ENCODE results near the gene MEPCE. TPM values are rescaled to one million over a fixed set of nuclear protein-coding genes. Genes with fewer than 3 reads are reported as not detected.
A peak's percentile ranks its signal among the peaks of the same experiment; 100 is the strongest.
"Not testable (repeated sequence)": the region's sequence is repeated elsewhere in the genome, so short reads cannot be mapped to it uniquely, and the experiment has no call there.

Gene MEPCE
- total RNA-seq = 32.0 TPM
- 37.4 TPM for polyA plus RNA-seq
- long read RNA-seq, donor 1, partial matches to known transcripts = 0 of 2 reads
- long read RNA-seq, donor 1, other reads (novel, unspliced or antisense) = 0 of 2 reads
- long read RNA-seq, donor 2 = 0 reads
- long read RNA-seq, donor 3, transcript MEPCE-201 (4 exons, 3,030 nt) = major isoform, 12 of 24 reads
- long read RNA-seq, donor 3, partial matches to known transcripts = 12 of 24 reads
- long read RNA-seq, donor 3, other reads (novel, unspliced or antisense) = 0 of 24 reads
- long read RNA-seq, donor 4, transcript MEPCE-201 (4 exons, 3,030 nt) = major isoform, 6 of 6 reads
- long read RNA-seq, donor 4, partial matches to known transcripts = 0 of 6 reads
- long read RNA-seq, donor 4, other reads (novel, unspliced or antisense) = 0 of 6 reads
- long read RNA-seq, donor 5, transcript MEPCE-201 (4 exons, 3,030 nt) = major isoform, 10 of 10 reads
- long read RNA-seq, donor 5, partial matches to known transcripts = 0 of 10 reads
- long read RNA-seq, donor 5, other reads (novel, unspliced or antisense) = 0 of 10 reads
- long read RNA-seq, donor 6, transcript MEPCE-201 (4 exons, 3,030 nt) = major isoform, 6 of 6 reads
- long read RNA-seq, donor 6, partial matches to known transcripts = 0 of 6 reads
- long read RNA-seq, donor 6, other reads (novel, unspliced or antisense) = 0 of 6 reads
- long read RNA-seq, donor 7, transcript MEPCE-201 (4 exons, 3,030 nt) = major isoform, 6 of 6 reads
- long read RNA-seq, donor 7, partial matches to known transcripts = 0 of 6 reads
- long read RNA-seq, donor 7, other reads (novel, unspliced or antisense) = 0 of 6 reads
- long read RNA-seq, donor 8, partial matches to known transcripts = 0 of 4 reads
- long read RNA-seq, donor 8, other reads (novel, unspliced or antisense) = 0 of 4 reads
- long read RNA-seq, donor 9, partial matches to known transcripts = 0 of 3 reads
- long read RNA-seq, donor 9, other reads (novel, unspliced or antisense) = 0 of 3 reads
- long read RNA-seq, donor 10, transcript MEPCE-201 (4 exons, 3,030 nt) = major isoform, 11 of 11 reads
- long read RNA-seq, donor 10, partial matches to known transcripts = 0 of 11 reads
- long read RNA-seq, donor 10, other reads (novel, unspliced or antisense) = 0 of 11 reads

DNA sequence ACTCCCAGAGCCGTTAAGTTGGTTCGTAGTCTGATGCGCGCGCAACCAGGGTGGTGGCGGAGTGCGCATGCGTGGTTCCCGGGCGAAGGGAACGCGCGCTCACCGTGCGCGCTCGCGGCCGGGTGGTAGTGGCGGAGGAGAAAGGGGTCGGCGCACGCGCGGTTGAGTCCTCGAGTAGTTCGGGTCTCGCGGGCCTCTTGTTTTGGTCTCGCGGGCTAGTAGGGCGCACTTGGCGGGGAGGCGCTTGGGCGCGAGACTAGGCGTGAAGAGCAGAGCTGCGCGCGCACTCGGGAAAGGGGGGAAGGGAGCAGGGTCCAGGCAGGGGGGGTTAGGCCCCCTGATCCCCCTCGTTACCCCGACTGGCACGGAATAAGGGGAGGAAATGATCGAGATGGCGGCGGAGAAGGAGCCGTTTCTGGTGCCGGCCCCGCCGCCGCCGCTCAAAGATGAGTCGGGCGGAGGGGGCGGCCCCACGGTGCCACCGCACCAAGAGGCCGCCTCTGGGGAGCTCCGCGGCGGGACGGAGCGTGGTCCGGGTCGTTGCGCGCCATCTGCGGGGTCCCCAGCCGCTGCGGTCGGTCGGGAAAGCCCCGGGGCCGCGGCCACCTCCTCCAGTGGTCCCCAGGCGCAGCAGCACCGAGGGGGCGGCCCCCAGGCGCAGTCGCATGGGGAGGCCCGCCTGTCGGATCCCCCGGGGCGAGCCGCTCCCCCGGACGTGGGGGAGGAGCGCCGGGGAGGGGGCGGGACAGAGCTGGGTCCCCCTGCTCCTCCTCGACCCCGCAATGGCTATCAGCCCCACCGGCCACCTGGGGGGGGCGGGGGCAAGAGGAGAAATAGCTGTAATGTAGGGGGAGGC lies at the start of gene MEPCE:
Gene MEPCE (plus strand): TSS at position 195 of the 856 bp plus-strand sequence. CDS start 188 bp downstream, at position 383.
- WGBS = under 1% methylated on average over 95 of the region's 95 CpGs
- no peaks in the 10 kb centered on the region for H3K27me3 ChIP-seq (ENCODE audit: control insufficient read depth in 2 of 2, insufficient read depth in 1 of 2, low read length in 1 of 2)
- H3K27ac ChIP-seq (ENCODE audit: low read depth in 1 of 2, low read length in 1 of 2) = peak within 1 kb of the TSS; percentile 99 to 100
- peaks cover 34 to 39% of the 10 kb centered on the region in 2 donors for H3K36me3 ChIP-seq (ENCODE audit: control insufficient read depth in 2 of 2, insufficient read depth in 2 of 2, low read length in 1 of 2)
- peaks cover 31 to 51% of the 10 kb centered on the region in 2 donors for H3K4me1 ChIP-seq (ENCODE audit: control insufficient read depth in 2 of 2, insufficient read depth in 2 of 2, low read length in 2 of 2)
- peak; percentile 88 to 98 (median 94) for DNase-seq (ENCODE audit: low read depth in 6 of 9, low spot score in 9 of 9)
- H3K4me3 ChIP-seq (ENCODE audit: low read length in 2 of 2) = peak within 1 kb of the TSS; percentile 84 to 93
- H3K9me3 ChIP-seq (ENCODE audit: control insufficient read depth in 2 of 2, insufficient read depth in 1 of 2, low read length in 1 of 2) = peaks cover 2 to 9% of the 10 kb centered on the region in 2 donors

GRCh38 chr7:100380196-100380595 lies 49.4 kb upstream of the MEPCE start:
- H3K4me1 ChIP-seq (ENCODE audit: control insufficient read depth in 2 of 2, insufficient read depth in 2 of 2, low read length in 2 of 2) = peaks cover 0 to 2% of the 10 kb centered on the region in 2 donors
- no peaks in the 10 kb centered on the region for H3K9me3 ChIP-seq (ENCODE audit: control insufficient read depth in 2 of 2, insufficient read depth in 1 of 2, low read length in 1 of 2)
- no peak overlapping the region for H3K27ac ChIP-seq (ENCODE audit: low read depth in 1 of 2, low read length in 1 of 2)

DNA sequence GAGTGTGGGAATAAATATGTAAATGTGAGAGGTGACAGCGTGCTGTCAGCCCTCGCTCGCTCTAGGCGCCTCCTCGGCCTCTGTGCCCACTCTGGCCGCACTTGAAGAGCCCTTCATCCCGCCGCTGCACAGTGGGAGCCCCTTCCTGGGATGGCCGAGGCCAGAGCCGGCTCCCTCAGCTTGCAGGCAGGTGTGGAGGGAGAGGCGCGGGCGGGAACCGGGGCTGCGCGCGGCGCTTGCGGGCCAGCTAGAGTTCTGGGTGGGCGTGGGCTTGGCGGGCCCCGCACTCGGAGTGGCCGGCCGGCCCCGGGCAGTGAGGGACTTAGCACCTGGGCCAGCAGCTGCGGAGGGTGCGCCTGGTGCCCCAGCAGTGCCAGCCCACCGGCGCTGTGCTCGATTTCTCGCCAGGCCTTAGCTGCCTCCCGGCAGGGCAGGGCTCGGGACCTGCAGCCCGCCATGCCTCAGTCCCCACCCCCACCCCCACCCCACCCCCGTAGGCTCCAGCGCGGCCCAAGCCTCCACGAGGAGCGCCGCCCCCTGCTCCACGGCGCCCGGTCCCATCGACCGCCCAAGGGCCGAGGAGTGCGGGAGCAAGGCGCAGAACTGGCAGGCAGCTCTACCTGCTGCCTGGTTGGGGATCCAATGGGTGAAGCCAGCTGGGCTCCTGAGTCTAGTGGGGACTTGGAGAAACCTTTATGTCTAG lies 47.9 kb upstream of the MEPCE start:
- H3K9me3 ChIP-seq (ENCODE audit: control insufficient read depth in 2 of 2, insufficient read depth in 1 of 2, low read length in 1 of 2); H3K4me3 ChIP-seq (ENCODE audit: low read length in 2 of 2); DNase-seq (ENCODE audit: low read depth in 6 of 9, low spot score in 9 of 9); H3K36me3 ChIP-seq (ENCODE audit: control insufficient read depth in 2 of 2, insufficient read depth in 2 of 2, low read length in 1 of 2); H3K4me1 ChIP-seq (ENCODE audit: control insufficient read depth in 2 of 2, insufficient read depth in 2 of 2, low read length in 2 of 2); H3K27ac ChIP-seq (ENCODE audit: low read depth in 1 of 2, low read length in 1 of 2); H3K27me3 ChIP-seq (ENCODE audit: control insufficient read depth in 2 of 2, insufficient read depth in 1 of 2, low read length in 1 of 2): not testable (repeated sequence)
- 98% methylated on average over 49 of the region's 49 CpGs for WGBS

More at GRCh38 chr7:100380196-100380595, 49.4 kb upstream of the MEPCE start:
- no peak overlapping the region for H3K4me3 ChIP-seq (ENCODE audit: low read length in 2 of 2)
- WGBS = 52% methylated on average over 4 of the region's 4 CpGs
- no peaks in the 10 kb centered on the region for H3K27me3 ChIP-seq (ENCODE audit: control insufficient read depth in 2 of 2, insufficient read depth in 1 of 2, low read length in 1 of 2)
- no peaks in the 10 kb centered on the region for H3K36me3 ChIP-seq (ENCODE audit: control insufficient read depth in 2 of 2, insufficient read depth in 2 of 2, low read length in 1 of 2)
- no peak for DNase-seq (ENCODE audit: low read depth in 6 of 9, low spot score in 9 of 9)

DNA sequence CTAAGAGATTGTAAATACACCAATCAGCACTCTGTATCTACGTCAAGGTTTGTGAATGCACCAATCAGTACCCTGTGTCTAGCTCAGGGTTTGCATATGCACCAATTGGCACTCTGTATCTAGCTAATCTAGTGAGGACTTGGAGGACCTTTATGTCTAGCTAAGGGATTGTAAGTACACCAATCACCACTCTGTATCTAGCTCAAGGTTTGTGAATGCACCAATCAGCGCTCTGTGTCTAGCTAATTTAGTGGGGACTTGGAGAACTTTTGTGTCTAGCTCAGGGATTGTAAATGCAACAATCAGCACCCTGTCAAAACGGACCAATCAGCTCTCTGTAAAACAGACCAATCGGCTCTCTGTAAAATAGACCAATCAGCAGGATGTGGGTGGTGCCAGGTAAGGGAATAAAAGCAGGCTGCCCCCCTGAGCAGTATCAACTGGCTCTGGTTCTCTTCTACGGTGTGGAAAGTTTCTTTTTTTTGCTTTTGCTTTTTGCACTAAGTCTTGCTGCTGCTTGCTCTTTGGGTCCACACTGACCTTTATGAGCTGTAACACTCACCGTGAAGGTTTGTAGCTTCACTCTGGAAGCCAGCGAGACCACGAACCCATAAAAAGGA lies 47.3 kb upstream of the MEPCE start:
- H3K9me3 ChIP-seq (ENCODE audit: control insufficient read depth in 2 of 2, insufficient read depth in 1 of 2, low read length in 1 of 2); H3K27me3 ChIP-seq (ENCODE audit: control insufficient read depth in 2 of 2, insufficient read depth in 1 of 2, low read length in 1 of 2); H3K36me3 ChIP-seq (ENCODE audit: control insufficient read depth in 2 of 2, insufficient read depth in 2 of 2, low read length in 1 of 2); H3K4me1 ChIP-seq (ENCODE audit: control insufficient read depth in 2 of 2, insufficient read depth in 2 of 2, low read length in 2 of 2); H3K4me3 ChIP-seq (ENCODE audit: low read length in 2 of 2); DNase-seq (ENCODE audit: low read depth in 6 of 9, low spot score in 9 of 9): not testable (repeated sequence)
- WGBS = 74% methylated on average over 8 of the region's 8 CpGs
- H3K27ac ChIP-seq (ENCODE audit: low read depth in 1 of 2, low read length in 1 of 2) = peak overlapping the region in 1 of 2 donors; percentile 18

DNA sequence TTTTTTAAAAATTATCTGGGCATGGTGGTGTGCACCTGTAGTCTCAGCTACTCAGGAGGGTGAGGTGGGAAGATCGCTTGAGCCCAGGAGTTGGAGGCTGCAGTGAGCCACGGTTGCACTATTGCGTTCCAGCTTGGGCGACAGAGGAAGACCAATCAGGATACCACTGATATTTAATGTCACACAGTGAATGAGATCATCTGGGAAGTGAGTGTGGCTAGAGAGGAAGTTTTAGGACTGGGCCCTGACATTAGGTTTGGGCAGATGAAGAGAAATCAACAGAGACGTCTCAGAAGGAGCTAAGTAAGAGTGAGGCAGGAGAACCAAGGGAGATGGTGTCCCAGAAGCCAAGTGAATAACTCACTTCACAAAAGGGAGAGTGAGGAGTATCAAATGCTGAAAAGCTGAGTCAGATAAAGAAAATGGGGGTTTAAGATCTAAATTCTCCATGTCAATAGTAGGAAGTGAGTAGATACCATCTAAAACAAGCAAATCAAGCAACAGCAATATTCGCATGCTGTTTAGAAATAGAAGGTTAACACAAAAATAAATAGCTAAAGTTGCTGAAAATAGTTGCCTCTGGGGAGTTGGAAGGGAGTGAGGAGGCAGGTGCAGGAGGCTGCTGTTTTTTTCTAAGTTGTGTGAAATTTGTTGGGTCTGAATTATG lies 44.9 kb upstream of the MEPCE start:
- no peak overlapping the region for H3K27ac ChIP-seq (ENCODE audit: low read depth in 1 of 2, low read length in 1 of 2)
- H3K4me1 ChIP-seq (ENCODE audit: control insufficient read depth in 2 of 2, insufficient read depth in 2 of 2, low read length in 2 of 2) = peaks cover 0 to 2% of the 10 kb centered on the region in 2 donors
- H3K36me3 ChIP-seq (ENCODE audit: control insufficient read depth in 2 of 2, insufficient read depth in 2 of 2, low read length in 1 of 2) = no peaks in the 10 kb centered on the region
- no peaks in the 10 kb centered on the region for H3K27me3 ChIP-seq (ENCODE audit: control insufficient read depth in 2 of 2, insufficient read depth in 1 of 2, low read length in 1 of 2)
- DNase-seq (ENCODE audit: low read depth in 6 of 9, low spot score in 9 of 9) = no peak
- no peak overlapping the region for H3K4me3 ChIP-seq (ENCODE audit: low read length in 2 of 2)
- no peaks in the 10 kb centered on the region for H3K9me3 ChIP-seq (ENCODE audit: control insufficient read depth in 2 of 2, insufficient read depth in 1 of 2, low read length in 1 of 2)
- 97% methylated on average over 6 of the region's 6 CpGs for WGBS

DNA sequence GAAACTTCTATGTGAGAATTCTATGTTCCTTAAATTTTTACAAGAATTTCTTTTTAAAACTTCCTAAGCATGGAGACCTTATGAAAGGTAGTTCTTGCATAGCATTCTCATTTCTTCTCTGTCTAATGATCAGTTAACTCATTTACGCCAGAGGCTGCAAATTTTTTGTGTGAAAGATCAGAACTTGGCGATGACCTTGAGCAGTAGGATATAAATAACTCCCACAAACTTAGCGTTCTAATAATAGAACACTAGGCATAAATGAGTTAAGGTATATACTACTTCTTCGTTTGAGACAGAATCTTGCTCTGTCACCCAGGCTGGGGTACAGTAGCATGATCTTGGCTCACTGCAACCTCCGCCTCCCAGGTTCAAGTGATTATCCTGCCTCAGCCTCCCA lies 42.7 kb upstream of the MEPCE start:
- Histone ChIP-seq H3K9me3 (ENCODE audit: control insufficient read depth in 2 of 2, insufficient read depth in 1 of 2, low read length in 1 of 2) (no peaks in the 10 kb centered on the region), H3K4me3 (ENCODE audit: low read length in 2 of 2) (no peak overlapping the region), H3K36me3 (ENCODE audit: control insufficient read depth in 2 of 2, insufficient read depth in 2 of 2, low read length in 1 of 2) (no peaks in the 10 kb centered on the region), H3K27me3 (ENCODE audit: control insufficient read depth in 2 of 2, insufficient read depth in 1 of 2, low read length in 1 of 2) (no peaks in the 10 kb centered on the region), H3K27ac (ENCODE audit: low read depth in 1 of 2, low read length in 1 of 2) (no peak overlapping the region), H3K4me1 (ENCODE audit: control insufficient read depth in 2 of 2, insufficient read depth in 2 of 2, low read length in 2 of 2) (peaks cover 0 to 5% of the 10 kb centered on the region in 2 donors)
- DNase-seq (ENCODE audit: low read depth in 6 of 9, low spot score in 9 of 9) = no peak
- 91% methylated on average over 5 of the region's 5 CpGs for WGBS

DNA sequence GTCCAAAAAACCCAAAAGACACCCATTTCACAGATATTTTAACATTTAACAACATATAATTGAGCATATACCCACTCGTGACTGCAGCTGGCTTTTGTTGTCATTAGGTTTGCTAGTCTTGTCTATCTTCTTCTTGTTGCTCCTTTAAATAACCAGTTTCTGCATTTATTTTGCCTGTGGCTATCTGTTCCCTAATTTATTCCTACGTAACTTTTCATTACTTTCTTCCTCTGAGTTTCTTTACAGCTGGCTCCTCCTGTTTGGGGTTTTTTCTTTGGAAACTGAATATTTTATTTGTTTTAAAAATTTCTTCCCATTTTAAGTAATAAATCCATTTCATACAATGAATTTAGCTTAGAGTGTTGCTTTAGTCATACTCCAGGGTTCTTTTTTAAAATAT lies 41.9 kb upstream of the MEPCE start:
- no peak overlapping the region for H3K27ac ChIP-seq (ENCODE audit: low read depth in 1 of 2, low read length in 1 of 2)
- no peak for DNase-seq (ENCODE audit: low read depth in 6 of 9, low spot score in 9 of 9)
- H3K4me3 ChIP-seq (ENCODE audit: low read length in 2 of 2) = no peak overlapping the region
- H3K9me3 ChIP-seq (ENCODE audit: control insufficient read depth in 2 of 2, insufficient read depth in 1 of 2, low read length in 1 of 2) = no peaks in the 10 kb centered on the region
- peaks cover 0 to 3% of the 10 kb centered on the region in 2 donors for H3K4me1 ChIP-seq (ENCODE audit: control insufficient read depth in 2 of 2, insufficient read depth in 2 of 2, low read length in 2 of 2)
- no peaks in the 10 kb centered on the region for H3K27me3 ChIP-seq (ENCODE audit: control insufficient read depth in 2 of 2, insufficient read depth in 1 of 2, low read length in 1 of 2)
- H3K36me3 ChIP-seq (ENCODE audit: control insufficient read depth in 2 of 2, insufficient read depth in 2 of 2, low read length in 1 of 2) = no peaks in the 10 kb centered on the region
- 98% methylated on average over 2 of the region's 2 CpGs for WGBS

Measured in thymus (tissue), 14 donors.